Coronary artery (tissue), 2 donors: ENCODE results near the gene THSD7A.

Experiments used
- DNase-seq: peaks from one replicate; pipeline ENCODE4 v3.0.0-alpha.2; 2017; ENCODE audit warnings: low spot score
- H3K27ac ChIP-seq, 2 donors: fragments of 200-600 bp; sonication (generic); one replicate each; pipeline ENCODE4 v1.5.1; 2016 to 2019
- H3K4me3 ChIP-seq: fragments of 200-600 bp; sonication (generic); 2 replicates; pipeline ENCODE4 v1.5.1; 2016; ENCODE audit warnings: mild to moderate bottlenecking, moderate library complexity
- TF ChIP-seq, protein P1 (sequence below): fragments of 200-600 bp; sonication (generic); IDR thresholded peaks from one replicate; pipeline ENCODE4 v1.5.1; 2019; ENCODE audit warnings: antibody characterized with exemption

Gene THSD7A, protein sequence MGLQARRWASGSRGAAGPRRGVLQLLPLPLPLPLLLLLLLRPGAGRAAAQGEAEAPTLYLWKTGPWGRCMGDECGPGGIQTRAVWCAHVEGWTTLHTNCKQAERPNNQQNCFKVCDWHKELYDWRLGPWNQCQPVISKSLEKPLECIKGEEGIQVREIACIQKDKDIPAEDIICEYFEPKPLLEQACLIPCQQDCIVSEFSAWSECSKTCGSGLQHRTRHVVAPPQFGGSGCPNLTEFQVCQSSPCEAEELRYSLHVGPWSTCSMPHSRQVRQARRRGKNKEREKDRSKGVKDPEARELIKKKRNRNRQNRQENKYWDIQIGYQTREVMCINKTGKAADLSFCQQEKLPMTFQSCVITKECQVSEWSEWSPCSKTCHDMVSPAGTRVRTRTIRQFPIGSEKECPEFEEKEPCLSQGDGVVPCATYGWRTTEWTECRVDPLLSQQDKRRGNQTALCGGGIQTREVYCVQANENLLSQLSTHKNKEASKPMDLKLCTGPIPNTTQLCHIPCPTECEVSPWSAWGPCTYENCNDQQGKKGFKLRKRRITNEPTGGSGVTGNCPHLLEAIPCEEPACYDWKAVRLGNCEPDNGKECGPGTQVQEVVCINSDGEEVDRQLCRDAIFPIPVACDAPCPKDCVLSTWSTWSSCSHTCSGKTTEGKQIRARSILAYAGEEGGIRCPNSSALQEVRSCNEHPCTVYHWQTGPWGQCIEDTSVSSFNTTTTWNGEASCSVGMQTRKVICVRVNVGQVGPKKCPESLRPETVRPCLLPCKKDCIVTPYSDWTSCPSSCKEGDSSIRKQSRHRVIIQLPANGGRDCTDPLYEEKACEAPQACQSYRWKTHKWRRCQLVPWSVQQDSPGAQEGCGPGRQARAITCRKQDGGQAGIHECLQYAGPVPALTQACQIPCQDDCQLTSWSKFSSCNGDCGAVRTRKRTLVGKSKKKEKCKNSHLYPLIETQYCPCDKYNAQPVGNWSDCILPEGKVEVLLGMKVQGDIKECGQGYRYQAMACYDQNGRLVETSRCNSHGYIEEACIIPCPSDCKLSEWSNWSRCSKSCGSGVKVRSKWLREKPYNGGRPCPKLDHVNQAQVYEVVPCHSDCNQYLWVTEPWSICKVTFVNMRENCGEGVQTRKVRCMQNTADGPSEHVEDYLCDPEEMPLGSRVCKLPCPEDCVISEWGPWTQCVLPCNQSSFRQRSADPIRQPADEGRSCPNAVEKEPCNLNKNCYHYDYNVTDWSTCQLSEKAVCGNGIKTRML (N-terminal part only)

DNA sequence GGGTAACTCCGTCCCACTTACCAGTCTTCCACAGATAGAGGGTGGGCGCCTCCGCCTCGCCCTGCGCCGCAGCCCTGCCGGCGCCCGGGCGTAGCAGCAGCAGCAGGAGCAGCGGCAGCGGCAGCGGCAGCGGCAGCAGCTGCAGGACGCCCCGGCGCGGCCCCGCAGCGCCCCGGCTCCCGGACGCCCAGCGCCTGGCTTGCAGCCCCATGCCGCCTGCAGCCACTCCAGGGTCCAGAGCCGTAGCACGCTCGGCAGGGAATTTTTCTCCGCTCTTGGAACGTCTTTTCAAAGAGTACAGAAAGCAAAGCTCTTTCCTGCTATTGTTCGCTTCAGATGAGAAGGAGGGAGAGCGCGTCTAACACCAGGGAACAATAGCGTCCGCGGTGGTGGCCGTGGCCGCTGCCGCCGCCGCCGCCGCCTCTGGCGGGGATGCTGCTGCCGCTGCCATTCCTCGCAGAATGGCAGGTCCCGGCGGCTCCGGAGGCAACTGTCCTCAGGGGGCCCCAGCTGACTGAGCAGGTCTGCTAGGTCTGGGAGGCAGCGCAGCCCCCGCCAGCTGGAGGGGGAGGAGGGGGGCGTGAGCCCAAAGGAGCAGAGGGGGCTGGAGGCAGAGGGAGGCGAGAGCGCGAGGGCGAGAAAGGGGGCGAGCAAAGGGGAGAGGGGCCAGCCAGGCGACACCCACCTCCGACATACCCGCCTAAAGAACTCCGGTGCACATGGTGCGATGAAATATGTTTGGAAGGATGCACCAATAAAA, at the start of gene THSD7A:
Gene THSD7A (minus strand): TSS at position 463 of the 760 bp plus-strand sequence. CDS start 252 bp downstream, at position 211.
- Histone ChIP-seq H3K27ac (peak within 1 kb of the TSS in 1 of 2 donors; percentile 59), H3K4me3 (peak within 1 kb of the TSS; percentile 79)
- no peak for DNase-seq
- TF ChIP-seq, protein P1, sequence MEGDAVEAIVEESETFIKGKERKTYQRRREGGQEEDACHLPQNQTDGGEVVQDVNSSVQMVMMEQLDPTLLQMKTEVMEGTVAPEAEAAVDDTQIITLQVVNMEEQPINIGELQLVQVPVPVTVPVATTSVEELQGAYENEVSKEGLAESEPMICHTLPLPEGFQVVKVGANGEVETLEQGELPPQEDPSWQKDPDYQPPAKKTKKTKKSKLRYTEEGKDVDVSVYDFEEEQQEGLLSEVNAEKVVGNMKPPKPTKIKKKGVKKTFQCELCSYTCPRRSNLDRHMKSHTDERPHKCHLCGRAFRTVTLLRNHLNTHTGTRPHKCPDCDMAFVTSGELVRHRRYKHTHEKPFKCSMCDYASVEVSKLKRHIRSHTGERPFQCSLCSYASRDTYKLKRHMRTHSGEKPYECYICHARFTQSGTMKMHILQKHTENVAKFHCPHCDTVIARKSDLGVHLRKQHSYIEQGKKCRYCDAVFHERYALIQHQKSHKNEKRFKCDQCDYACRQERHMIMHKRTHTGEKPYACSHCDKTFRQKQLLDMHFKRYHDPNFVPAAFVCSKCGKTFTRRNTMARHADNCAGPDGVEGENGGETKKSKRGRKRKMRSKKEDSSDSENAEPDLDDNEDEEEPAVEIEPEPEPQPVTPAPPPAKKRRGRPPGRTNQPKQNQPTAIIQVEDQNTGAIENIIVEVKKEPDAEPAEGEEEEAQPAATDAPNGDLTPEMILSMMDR: no peak

DNA sequence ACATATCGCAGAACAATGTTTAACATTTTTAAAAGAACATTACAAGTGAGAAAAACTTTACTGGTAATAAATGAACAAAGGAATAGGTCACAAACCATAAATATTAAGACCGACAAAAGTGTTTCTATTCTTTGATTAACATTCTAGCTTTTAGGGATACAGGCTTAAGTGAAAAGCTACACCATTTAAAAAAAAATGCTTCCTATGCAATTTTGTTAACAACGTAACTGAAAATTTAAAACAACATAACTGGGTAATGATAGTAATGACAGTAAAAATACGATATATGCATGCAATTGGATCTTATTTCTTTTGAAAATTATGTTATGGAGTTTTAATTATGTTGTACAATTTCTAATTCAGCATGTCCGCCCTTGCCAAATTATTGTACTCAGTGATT, 49.7 kb upstream of the THSD7A start:
- TF ChIP-seq, protein P1: no peak
- Histone ChIP-seq H3K27ac (no peak overlapping the region), H3K4me3 (no peak overlapping the region)
- DNase-seq: no peak

DNA sequence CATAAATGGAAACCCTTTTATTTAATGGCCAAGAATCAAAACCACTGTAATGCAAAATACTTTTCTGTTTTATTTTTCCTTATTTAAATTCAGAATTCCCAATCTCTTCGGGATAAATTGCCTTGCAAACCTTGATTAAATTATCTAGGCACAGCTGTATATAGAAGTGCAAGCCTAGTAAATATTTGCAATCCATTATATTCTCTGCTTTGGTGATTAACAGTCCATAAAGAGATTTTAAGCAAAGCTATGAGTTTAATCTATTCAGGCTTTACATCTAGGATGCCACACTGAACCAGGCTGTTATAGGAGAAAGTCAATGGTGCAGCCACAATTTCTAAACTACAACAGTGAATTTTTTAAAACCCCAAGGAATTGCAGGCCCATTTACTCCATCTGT, 43.6 kb upstream of the THSD7A start:
- no peak overlapping the region for H3K27ac ChIP-seq
- TF ChIP-seq, protein P1: no peak
- DNase-seq: no peak
- no peak overlapping the region for H3K4me3 ChIP-seq

DNA sequence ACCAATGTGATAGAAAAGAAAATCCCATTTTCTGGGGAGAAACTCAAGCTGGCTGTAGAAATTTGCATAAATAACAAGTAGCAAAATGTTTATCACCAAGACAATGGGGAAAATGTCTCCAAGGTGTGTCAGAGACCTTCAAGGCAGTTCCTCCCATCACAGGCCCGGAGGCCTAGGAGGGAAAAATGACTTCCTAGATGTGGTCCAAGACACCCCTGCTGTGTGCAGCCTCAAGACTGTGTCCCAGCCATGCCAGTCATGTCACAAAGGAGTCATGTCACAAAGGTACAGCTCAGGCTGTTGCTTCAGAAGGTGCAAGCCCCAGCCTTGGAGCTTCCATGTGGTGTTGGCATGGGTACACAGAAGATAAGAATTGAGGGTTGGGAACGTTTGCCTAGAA, 33.7 kb upstream of the THSD7A start:
- Histone ChIP-seq H3K27ac (no peak overlapping the region), H3K4me3 (no peak overlapping the region)
- DNase-seq: no peak
- TF ChIP-seq, protein P1: no peak

DNA sequence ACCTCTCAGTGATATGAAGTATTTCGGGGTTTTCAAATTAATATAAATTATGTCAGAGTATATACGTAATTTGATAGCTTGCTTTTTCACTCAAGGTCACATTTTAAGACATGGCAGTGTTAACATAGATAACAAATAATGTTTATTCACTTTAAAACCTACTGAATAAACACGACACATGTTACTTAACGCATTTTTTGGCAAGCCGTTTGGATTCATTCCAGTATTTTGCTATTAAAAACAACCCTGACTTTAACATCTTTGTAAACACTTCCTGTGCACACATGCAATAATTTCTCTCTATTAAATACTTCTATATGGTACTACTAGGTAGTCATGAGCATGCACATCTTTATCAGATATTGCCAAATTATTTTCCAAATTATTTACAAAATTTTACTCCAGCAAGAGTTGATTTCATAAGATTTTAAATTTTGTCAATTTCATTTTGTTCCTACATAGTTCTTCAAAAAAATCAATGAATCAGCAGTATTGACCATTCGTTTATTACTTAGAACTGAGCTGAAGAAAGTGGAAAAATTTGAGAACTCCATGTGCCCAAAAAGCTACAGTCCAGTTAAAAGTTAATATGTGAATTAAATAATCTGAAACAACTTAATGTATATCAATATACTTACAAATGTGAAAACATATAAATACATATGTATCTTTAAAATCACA, 26.8 kb upstream of the THSD7A start:
- TF ChIP-seq, protein P1: no peak
- Histone ChIP-seq H3K4me3 (no peak overlapping the region), H3K27ac (no peak overlapping the region)
- DNase-seq: no peak

DNA sequence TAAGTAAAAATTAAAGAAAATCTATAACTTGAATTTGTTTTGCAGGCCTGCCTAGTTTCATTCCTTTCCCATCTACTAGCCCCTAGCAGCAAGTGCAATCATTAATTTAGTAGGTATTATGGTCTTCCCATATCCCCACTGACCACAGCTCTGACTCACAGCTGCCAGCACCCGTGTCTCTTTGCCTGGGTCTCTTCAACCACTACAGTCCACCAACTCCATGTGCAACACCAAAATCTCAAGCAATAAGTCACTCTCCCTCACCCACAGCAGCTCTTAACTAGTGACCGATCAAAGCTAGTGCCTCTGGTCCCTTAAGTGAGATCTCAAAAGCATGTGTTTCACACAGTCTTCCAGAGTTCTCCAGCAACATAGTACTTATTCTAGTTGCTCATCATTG, 26.0 kb upstream of the THSD7A start:
- Histone ChIP-seq H3K4me3 (no peak overlapping the region), H3K27ac (no peak overlapping the region)
- TF ChIP-seq, protein P1: no peak
- no peak for DNase-seq
